GM23248 (cell line): ENCODE data around the gene VPS39.

ENCODE experiments used
- EZH2 ChIP-seq: fragments of 200-600 bp; sonication (generic); IDR thresholded peaks from 2 replicates; pipeline ENCODE4 v1.6.1; 2018; ENCODE audit warnings: antibody characterized with exemption, mild to moderate bottlenecking; ENCODE audit not compliant: insufficient read depth, poor library complexity, severe bottlenecking
- EZH2phosphoT487 ChIP-seq: fragments of 200-600 bp; sonication (generic); IDR thresholded peaks from 2 replicates; pipeline ENCODE4 v1.6.1; 2018; ENCODE audit warnings: antibody characterized with exemption, moderate library complexity, mild to moderate bottlenecking, low read depth; ENCODE audit not compliant: insufficient read depth

DNA sequence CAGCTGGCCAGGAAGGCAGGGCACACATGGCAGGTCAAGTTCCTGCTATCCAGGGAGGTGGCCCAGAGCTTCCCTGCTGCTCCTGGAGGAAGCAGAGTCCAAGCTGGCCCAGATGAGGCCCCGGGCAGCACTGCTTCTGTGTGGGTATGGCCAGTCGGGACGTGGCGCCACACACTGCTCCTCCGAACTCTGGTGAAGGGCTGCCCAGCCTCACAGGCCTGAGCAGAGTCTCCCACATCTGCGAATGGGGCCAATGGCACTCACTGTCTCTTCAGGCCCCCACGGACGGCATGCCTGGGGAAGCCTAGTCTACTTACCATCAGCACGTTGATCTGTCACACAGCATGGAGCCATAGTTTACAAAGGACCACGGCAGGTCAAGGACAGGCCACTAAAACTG is 49.2 kb downstream of the VPS39 start:
- TF ChIP-seq EZH2 (no peak), EZH2phosphoT487 (no peak)
